GM23338 (cell line): ENCODE data around the gene ZNF648. TPM values are rescaled to one million over a fixed set of nuclear protein-coding genes. Genes with fewer than 3 reads are reported as not detected.

ENCODE experiments used
- EZH2 ChIP-seq: fragments of 200-600 bp; sonication (generic); IDR thresholded peaks from one replicate; pipeline ENCODE4 v1.8.0; 2017; ENCODE audit warnings: antibody characterized with exemption, mild to moderate bottlenecking, low read depth; ENCODE audit not compliant: unreplicated experiment
- JUNB ChIP-seq: IDR thresholded peaks from one replicate; pipeline ENCODE4 v1.6.1; 2016; ENCODE audit warnings: antibody characterized with exemption; ENCODE audit not compliant: unreplicated experiment
- STAT1 ChIP-seq: IDR thresholded peaks from one replicate; pipeline ENCODE4 v1.6.1; 2016; ENCODE audit warnings: antibody characterized with exemption; ENCODE audit not compliant: unreplicated experiment
- ZNF114 ChIP-seq: fragments of 250-450 bp; sonication (Bioruptor Pico); IDR thresholded peaks from 2 replicates; pipeline ENCODE4 v1.5.0; 2020; ENCODE audit warnings: mild to moderate bottlenecking, moderate library complexity
- ZNF331 ChIP-seq: fragments of 250-450 bp; sonication (Bioruptor Pico); IDR thresholded peaks from 2 replicates; pipeline ENCODE4 v1.5.0; 2020; ENCODE audit warnings: low read depth, mild to moderate bottlenecking, moderate library complexity
- polyA plus RNA-seq: library from polyadenylated mRNA; unstranded; fragments of >200 nt; fragmentation: Nextera tagmentation; extraction: Ambion mirVana; gene quantifications from 2 replicates; pipeline ENCODE4 v1.2.1, GENCODE V29; 2016
- total RNA-seq: library from RNA; depleted of rRNA; stranded (reverse); fragments of >200 nt; shearing (Covaris generic); gene quantifications from 2 replicates; pipeline ENCODE4 v1.2.3, GENCODE V29; 2014
- TF ChIP-seq, protein P1 (sequence below): fragments of 250-450 bp; sonication (Bioruptor Pico); IDR thresholded peaks from 2 replicates; pipeline ENCODE4 v1.5.0; 2020; ENCODE audit warnings: mild to moderate bottlenecking, moderate library complexity
- TF ChIP-seq, protein P2 (sequence below): IDR thresholded peaks from one replicate; pipeline ENCODE4 v1.6.1; 2018; ENCODE audit warnings: antibody characterized with exemption; ENCODE audit not compliant: unreplicated experiment
- TF ChIP-seq, protein P3 (sequence below), 2 experiments: fragments of 200-600 bp in 1 of 2; sonication (generic) in 1 of 2; conservative IDR thresholded peaks; 2 replicates each; pipeline versions ENCODE4 v1.5.1 to v1.6.1; 2016 to 2017; ENCODE audit warnings: antibody characterized with exemption in 2 of 2, low read depth in 2 of 2, mild to moderate bottlenecking in 2 of 2, moderate library complexity in 1 of 2

Gene ZNF648
- total and polyA plus RNA-seq, 2 experiments from 2014 or later = 0.24 to 1.2 TPM

DNA sequence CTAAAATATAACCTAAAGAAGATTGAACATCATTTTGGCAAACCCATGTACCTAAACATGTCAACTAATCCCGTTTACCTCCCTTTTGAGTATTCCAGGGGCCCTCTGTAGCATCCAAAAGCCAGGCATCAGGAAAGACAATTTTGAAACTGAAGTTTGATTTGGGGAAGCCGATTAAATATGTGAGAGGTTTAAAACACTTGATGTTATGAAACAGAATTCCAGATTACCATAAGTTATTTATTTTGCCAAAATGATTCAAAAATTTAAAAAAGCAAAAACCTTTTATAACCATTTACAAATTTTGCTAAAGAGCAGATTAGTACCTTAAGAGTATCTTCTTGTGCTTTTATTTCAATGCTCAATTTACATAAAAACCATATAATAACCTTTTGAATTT, 23.3 kb downstream of the ZNF648 start (continued):
- TF ChIP-seq, protein P1, sequence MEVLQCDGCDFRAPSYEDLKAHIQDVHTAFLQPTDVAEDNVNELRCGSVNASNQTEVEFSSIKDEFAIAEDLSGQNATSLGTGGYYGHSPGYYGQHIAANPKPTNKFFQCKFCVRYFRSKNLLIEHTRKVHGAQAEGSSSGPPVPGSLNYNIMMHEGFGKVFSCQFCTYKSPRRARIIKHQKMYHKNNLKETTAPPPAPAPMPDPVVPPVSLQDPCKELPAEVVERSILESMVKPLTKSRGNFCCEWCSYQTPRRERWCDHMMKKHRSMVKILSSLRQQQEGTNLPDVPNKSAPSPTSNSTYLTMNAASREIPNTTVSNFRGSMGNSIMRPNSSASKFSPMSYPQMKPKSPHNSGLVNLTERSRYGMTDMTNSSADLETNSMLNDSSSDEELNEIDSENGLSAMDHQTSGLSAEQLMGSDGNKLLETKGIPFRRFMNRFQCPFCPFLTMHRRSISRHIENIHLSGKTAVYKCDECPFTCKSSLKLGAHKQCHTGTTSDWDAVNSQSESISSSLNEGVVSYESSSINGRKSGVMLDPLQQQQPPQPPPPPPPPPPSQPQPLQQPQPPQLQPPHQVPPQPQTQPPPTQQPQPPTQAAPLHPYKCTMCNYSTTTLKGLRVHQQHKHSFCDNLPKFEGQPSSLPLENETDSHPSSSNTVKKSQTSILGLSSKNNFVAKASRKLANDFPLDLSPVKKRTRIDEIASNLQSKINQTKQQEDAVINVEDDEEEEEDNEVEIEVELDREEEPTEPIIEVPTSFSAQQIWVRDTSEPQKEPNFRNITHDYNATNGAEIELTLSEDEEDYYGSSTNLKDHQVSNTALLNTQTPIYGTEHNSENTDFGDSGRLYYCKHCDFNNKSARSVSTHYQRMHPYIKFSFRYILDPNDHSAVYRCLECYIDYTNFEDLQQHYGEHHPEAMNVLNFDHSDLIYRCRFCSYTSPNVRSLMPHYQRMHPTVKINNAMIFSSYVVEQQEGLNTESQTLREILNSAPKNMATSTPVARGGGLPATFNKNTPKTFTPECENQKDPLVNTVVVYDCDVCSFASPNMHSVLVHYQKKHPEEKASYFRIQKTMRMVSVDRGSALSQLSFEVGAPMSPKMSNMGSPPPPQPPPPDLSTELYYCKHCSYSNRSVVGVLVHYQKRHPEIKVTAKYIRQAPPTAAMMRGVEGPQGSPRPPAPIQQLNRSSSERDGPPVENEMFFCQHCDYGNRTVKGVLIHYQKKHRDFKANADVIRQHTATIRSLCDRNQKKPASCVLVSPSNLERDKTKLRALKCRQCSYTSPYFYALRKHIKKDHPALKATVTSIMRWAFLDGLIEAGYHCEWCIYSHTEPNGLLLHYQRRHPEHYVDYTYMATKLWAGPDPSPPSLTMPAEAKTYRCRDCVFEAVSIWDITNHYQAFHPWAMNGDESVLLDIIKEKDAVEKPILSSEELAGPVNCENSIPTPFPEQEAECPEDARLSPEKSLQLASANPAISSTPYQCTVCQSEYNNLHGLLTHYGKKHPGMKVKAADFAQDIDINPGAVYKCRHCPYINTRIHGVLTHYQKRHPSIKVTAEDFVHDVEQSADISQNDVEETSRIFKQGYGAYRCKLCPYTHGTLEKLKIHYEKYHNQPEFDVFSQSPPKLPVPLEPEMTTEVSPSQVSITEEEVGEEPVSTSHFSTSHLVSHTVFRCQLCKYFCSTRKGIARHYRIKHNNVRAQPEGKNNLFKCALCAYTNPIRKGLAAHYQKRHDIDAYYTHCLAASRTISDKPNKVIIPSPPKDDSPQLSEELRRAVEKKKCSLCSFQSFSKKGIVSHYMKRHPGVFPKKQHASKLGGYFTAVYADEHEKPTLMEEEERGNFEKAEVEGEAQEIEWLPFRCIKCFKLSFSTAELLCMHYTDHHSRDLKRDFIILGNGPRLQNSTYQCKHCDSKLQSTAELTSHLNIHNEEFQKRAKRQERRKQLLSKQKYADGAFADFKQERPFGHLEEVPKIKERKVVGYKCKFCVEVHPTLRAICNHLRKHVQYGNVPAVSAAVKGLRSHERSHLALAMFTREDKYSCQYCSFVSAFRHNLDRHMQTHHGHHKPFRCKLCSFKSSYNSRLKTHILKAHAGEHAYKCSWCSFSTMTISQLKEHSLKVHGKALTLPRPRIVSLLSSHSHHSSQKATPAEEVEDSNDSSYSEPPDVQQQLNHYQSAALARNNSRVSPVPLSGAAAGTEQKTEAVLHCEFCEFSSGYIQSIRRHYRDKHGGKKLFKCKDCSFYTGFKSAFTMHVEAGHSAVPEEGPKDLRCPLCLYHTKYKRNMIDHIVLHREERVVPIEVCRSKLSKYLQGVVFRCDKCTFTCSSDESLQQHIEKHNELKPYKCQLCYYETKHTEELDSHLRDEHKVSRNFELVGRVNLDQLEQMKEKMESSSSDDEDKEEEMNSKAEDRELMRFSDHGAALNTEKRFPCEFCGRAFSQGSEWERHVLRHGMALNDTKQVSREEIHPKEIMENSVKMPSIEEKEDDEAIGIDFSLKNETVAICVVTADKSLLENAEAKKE = no peak
- TF ChIP-seq STAT1 (no peak), ZNF114 (CRISPR knock-in tag) (no peak), EZH2 (no peak), JUNB (no peak), ZNF331 (no peak)
- TF ChIP-seq, protein P2, sequence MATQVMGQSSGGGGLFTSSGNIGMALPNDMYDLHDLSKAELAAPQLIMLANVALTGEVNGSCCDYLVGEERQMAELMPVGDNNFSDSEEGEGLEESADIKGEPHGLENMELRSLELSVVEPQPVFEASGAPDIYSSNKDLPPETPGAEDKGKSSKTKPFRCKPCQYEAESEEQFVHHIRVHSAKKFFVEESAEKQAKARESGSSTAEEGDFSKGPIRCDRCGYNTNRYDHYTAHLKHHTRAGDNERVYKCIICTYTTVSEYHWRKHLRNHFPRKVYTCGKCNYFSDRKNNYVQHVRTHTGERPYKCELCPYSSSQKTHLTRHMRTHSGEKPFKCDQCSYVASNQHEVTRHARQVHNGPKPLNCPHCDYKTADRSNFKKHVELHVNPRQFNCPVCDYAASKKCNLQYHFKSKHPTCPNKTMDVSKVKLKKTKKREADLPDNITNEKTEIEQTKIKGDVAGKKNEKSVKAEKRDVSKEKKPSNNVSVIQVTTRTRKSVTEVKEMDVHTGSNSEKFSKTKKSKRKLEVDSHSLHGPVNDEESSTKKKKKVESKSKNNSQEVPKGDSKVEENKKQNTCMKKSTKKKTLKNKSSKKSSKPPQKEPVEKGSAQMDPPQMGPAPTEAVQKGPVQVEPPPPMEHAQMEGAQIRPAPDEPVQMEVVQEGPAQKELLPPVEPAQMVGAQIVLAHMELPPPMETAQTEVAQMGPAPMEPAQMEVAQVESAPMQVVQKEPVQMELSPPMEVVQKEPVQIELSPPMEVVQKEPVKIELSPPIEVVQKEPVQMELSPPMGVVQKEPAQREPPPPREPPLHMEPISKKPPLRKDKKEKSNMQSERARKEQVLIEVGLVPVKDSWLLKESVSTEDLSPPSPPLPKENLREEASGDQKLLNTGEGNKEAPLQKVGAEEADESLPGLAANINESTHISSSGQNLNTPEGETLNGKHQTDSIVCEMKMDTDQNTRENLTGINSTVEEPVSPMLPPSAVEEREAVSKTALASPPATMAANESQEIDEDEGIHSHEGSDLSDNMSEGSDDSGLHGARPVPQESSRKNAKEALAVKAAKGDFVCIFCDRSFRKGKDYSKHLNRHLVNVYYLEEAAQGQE = no peak
- TF ChIP-seq, protein P3, sequence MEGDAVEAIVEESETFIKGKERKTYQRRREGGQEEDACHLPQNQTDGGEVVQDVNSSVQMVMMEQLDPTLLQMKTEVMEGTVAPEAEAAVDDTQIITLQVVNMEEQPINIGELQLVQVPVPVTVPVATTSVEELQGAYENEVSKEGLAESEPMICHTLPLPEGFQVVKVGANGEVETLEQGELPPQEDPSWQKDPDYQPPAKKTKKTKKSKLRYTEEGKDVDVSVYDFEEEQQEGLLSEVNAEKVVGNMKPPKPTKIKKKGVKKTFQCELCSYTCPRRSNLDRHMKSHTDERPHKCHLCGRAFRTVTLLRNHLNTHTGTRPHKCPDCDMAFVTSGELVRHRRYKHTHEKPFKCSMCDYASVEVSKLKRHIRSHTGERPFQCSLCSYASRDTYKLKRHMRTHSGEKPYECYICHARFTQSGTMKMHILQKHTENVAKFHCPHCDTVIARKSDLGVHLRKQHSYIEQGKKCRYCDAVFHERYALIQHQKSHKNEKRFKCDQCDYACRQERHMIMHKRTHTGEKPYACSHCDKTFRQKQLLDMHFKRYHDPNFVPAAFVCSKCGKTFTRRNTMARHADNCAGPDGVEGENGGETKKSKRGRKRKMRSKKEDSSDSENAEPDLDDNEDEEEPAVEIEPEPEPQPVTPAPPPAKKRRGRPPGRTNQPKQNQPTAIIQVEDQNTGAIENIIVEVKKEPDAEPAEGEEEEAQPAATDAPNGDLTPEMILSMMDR (conservative IDR thresholded peaks at IDR 0.05; ENCODE audit: low read depth in 2 of 2) = no peak
